DMS53 treated with DMSO at 0.1 percent for 48 hours (cell line): ENCODE measurements around the gene TMOD4.

Source experiments
- DNase-seq: peaks from one replicate; lab custom pipeline; 2025; ENCODE audit not compliant: unreplicated experiment; lab: John Stamatoyannopoulos, UW

Gene TMOD4

GRCh38 chr1:151176514-151177045, 799 bp upstream of the TMOD4 start:
- no peak for DNase-seq

GRCh38 chr1:151175041-151175741, 590 bp downstream of the TMOD4 start:
- DNase-seq = no peak

- no peak for DNase-seq
Observed at GRCh38 chr1:151171190-151171589, 4.6 kb downstream of the TMOD4 start.

- no peak for DNase-seq
Observed at GRCh38 chr1:151167116-151167515, 8.7 kb downstream of the TMOD4 start.

- no peak for DNase-seq
Observed at GRCh38 chr1:151166505-151166956, 9.2 kb downstream of the TMOD4 start.

- DNase-seq = peak; percentile 93
Observed at GRCh38 chr1:151165738-151166504, 9.9 kb downstream of the TMOD4 start, which contains the start of the genes LYSMD1 and SCNM1. Gene LYSMD1 (minus strand): TSS chr1:151165902. CDS start chr1:151165258, 644 bp downstream. Gene SCNM1 (plus strand): TSS chr1:151166144. CDS start chr1:151166153, 9 bp downstream.

GRCh38 chr1:151165281-151165737, 10.5 kb downstream of the TMOD4 start:
- no peak for DNase-seq

GRCh38 chr1:151164732-151165280, 11.0 kb downstream of the TMOD4 start:
- no peak for DNase-seq

- DNase-seq = no peak
Observed at GRCh38 chr1:151159373-151159772, 16.4 kb downstream of the TMOD4 start.

GRCh38 chr1:151158751-151159251, 17.0 kb downstream of the TMOD4 start:
- no peak for DNase-seq

GRCh38 chr1:151158326-151158725, 17.5 kb downstream of the TMOD4 start:
- DNase-seq = no peak

- DNase-seq = no peak
Observed at GRCh38 chr1:151157067-151157531, 18.7 kb downstream of the TMOD4 start.

GRCh38 chr1:151156515-151156819, 19.3 kb downstream of the TMOD4 start, which contains the start of gene TNFAIP8L2:
Gene TNFAIP8L2 (plus strand): TSS chr1:151156649. CDS start chr1:151158698, 2,049 bp downstream.
- DNase-seq = no peak

GRCh38 chr1:151147665-151148064, 28.1 kb downstream of the TMOD4 start:
- no peak for DNase-seq

GRCh38 chr1:151147132-151147503, 28.7 kb downstream of the TMOD4 start:
- no peak for DNase-seq

GRCh38 chr1:151146412-151147131, 29.2 kb downstream of the TMOD4 start, which contains the start of gene SEMA6C:
Gene SEMA6C (minus strand): TSS chr1:151146631. CDS start chr1:151142621, 4,010 bp downstream.
- DNase-seq = peak; percentile 88

- no peak for DNase-seq
Observed at GRCh38 chr1:151146072-151146411, 29.7 kb downstream of the TMOD4 start.

GRCh38 chr1:151145304-151146071, 30.3 kb downstream of the TMOD4 start:
- peak; percentile 12 for DNase-seq

GRCh38 chr1:151144474-151145303, 31.1 kb downstream of the TMOD4 start:
- DNase-seq = no peak
